ENCODE results near the gene NR5A1.

NR5A1 gene

DNA sequence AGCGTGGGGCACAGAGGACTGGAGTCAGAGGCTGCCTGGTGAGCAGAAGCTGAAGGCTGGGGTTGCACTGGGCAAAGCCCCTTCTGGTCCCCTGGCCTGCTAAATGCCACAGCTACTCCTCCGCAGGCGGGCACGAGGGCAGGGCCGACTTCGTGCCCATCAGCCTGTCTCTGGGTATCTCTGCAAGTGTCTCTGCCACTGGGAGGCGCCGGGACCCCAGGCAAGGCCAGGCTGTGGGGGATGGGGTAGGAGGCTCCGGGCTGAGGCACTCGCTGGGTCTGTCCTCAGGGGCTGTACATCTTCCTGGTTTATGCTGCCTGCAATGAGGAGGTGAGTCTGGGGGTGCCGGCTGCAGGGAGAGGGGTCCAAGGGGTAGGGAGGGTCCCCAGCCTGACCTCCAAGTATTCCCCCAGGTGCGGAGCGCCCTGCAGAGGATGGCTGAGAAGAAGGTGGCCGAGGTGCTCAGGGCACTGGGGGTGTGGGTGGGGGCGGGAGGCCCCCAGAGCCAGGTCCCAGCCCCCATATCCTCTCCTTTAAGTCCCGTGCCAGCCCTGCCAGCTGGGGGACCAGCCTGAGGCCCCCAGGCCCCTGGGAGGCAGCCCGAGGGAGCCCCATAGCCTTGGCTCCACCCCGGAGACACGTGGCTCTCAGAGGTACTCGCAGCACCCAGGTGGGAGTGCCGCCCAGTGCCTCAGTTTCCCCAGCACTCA lies 31.9 kb downstream of the NR5A1 start:
- TF ChIP-seq CTCF (conservative IDR thresholded peaks at IDR 0.05): no peak
- TF ChIP-seq ZFX (IDR thresholded peaks at IDR 0.05): no peak

DNA sequence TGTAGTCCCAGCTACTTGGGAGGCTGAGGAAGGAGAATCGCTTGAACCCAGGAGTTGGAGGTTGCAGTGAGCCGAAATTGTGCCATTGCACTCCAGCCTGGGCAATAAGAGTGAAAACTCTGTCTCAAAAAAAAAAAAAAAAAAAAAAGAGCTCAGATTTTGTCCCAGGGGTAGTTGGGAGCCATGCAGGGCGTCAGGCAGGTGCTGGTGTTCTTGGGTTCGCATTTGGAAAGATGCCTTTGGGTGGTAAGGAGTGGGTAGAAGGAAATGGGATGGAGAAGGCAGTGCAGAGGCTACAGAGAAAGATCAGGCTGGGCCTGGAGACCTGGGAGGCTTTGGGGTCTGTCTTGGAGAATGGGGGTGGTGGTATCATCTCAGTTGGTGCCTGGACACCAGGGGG lies 33.0 kb downstream of the NR5A1 start:
- H3K27ac ChIP-seq: no peak overlapping the region
- TF ChIP-seq ZFX (IDR thresholded peaks at IDR 0.05): no peak
- TF ChIP-seq CTCF (conservative IDR thresholded peaks at IDR 0.05): no peak

More for the DNA sequence above, 31.9 kb downstream of the NR5A1 start:
- H3K27ac ChIP-seq: no peak overlapping the region

- no peak overlapping the region for H3K27ac ChIP-seq
- TF ChIP-seq CTCF (conservative IDR thresholded peaks at IDR 0.05) (no peak), ZFX (IDR thresholded peaks at IDR 0.05) (no peak)
Observed at GRCh38 chr9:124473310-124473709, 33.9 kb downstream of the NR5A1 start.

DNA sequence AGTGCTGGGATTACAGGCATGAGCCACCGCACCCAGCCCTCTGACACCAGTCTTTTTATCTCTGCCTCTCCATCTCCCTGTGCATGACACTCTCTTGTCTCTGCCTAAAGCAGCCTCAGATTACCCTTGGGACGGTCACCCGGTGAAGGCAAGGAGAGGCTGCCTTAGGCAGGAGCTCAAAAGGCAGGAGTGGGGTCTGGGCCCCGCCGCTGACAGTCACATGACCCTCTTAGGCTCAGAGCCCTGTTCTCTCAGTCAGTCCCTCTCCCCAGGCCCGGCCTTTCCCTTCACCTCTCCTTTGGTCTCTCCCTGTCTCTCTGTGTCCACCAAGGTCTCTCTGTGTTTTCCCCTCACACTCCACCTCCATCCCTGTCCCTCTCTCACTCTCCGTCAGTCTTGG lies 34.4 kb downstream of the NR5A1 start:
- H3K27ac ChIP-seq: no peak overlapping the region
- TF ChIP-seq ZFX (IDR thresholded peaks at IDR 0.05) (no peak), CTCF (conservative IDR thresholded peaks at IDR 0.05) (no peak)

GRCh38 chr9:124471761-124472160 lies 35.4 kb downstream of the NR5A1 start:
- TF ChIP-seq ZFX (IDR thresholded peaks at IDR 0.05) (no peak), CTCF (conservative IDR thresholded peaks at IDR 0.05) (no peak)
- no peak overlapping the region for H3K27ac ChIP-seq

DNA sequence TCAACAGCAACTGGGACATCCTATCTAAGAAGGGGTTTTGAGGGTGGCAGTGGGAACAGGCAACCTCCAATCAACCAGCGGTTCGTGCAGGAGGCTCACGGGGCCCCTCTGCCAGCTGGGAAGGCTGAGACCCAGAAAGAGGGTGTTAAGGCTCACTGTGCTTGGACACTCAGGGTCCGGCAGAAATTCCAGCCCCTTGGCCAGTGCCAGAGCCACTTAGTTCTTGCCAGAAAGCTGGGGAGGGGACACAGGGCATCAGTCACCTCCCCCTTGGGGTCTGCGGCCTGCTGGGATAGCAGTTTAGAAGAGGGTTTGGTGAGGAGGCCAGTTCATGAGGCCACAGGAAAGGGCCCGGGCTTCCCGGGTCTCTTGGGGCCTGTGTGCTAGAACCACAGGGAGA lies 36.5 kb downstream of the NR5A1 start:
- no peak for TF ChIP-seq ZFX (IDR thresholded peaks at IDR 0.05)
- no peak for TF ChIP-seq CTCF (conservative IDR thresholded peaks at IDR 0.05)
- no peak overlapping the region for H3K27ac ChIP-seq

GRCh38 chr9:124470306-124470705 lies 36.9 kb downstream of the NR5A1 start:
- TF ChIP-seq ZFX (IDR thresholded peaks at IDR 0.05): no peak
- TF ChIP-seq CTCF (conservative IDR thresholded peaks at IDR 0.05): no peak
- no peak overlapping the region for H3K27ac ChIP-seq
